GM23338 (cell line): ENCODE results near the gene RAPGEF4.

Experiments used
- CTCF ChIP-seq, 2 experiments: fragments of 200-600 bp in 1 of 2; sonication (generic) in 1 of 2; conservative IDR thresholded peaks; 2 replicates each; pipeline versions ENCODE4 v1.5.1 to v1.6.1; 2016 to 2017; ENCODE audit warnings: antibody characterized with exemption in 2 of 2, low read depth in 2 of 2, mild to moderate bottlenecking in 2 of 2, moderate library complexity in 1 of 2
- EZH2 ChIP-seq: fragments of 200-600 bp; sonication (generic); IDR thresholded peaks from one replicate; pipeline ENCODE4 v1.8.0; 2017; ENCODE audit warnings: antibody characterized with exemption, mild to moderate bottlenecking, low read depth; ENCODE audit not compliant: unreplicated experiment
- JUNB ChIP-seq: IDR thresholded peaks from one replicate; pipeline ENCODE4 v1.6.1; 2016; ENCODE audit warnings: antibody characterized with exemption; ENCODE audit not compliant: unreplicated experiment
- REST ChIP-seq: IDR thresholded peaks from one replicate; pipeline ENCODE4 v1.6.1; 2018; ENCODE audit warnings: antibody characterized with exemption; ENCODE audit not compliant: unreplicated experiment

GRCh38 chr2:172996387-172996961, 260.8 kb downstream of the RAPGEF4 start:
- TF ChIP-seq CTCF (conservative IDR thresholded peaks at IDR 0.05; ENCODE audit: low read depth in 2 of 2) (no peak), EZH2 (no peak), JUNB (no peak), REST (no peak)
